ENCODE data around the gene TMEM141.
A peak's percentile ranks its signal among the peaks of the same experiment; 100 is the strongest.
"Not testable (repeated sequence)": the region's sequence is repeated elsewhere in the genome, so short reads cannot be mapped to it uniquely, and the experiment has no call there.

TMEM141 gene

DNA sequence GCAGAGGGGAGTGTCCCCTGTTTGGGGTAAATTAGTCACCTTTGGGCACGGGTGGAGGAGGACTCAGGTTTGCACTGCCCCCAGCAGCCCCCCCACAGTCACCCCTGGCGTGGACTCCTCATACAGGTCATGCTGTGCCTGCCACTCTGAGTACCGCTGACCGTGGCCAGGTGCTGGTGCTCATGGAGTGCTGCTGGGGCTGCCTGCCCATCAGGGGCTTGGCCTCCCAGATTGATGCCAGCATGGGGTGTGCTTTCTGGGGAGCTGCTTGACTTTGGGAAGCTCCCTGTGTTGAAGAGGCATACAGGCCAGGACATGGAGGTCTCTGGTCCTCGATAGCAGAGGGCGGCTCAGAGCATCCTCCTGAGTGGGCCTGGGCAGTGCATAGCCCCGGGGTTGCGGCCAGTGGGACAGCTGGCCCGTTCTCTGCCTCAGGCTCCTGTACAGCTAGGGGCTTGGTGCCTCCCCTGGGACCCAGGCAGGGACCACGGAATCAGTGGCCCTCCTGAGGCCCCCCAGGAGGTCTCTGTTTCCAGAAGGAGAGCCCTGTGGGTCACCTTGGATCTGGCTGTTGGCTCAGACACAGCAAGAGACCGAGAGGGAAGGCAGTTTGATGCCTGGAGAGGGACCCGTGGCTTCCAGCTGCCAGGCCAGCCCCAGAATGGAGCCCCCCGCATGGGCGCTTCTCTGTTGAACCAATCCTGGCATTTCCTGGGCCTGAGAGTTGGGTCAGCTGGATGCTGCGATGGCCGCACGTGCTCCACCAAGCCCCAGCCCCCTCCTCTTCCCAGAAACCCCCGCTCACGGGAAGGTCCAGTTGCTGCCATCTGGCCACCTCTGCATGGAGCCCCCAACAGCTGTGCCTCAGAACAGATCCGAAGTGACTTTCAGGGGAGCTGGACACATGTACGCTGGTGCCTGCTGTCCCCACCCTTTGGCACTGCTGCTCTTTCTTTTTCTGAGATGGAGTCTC is 45.1 kb downstream of the TMEM141 start:
- DNase-seq, result no peak

DNA sequence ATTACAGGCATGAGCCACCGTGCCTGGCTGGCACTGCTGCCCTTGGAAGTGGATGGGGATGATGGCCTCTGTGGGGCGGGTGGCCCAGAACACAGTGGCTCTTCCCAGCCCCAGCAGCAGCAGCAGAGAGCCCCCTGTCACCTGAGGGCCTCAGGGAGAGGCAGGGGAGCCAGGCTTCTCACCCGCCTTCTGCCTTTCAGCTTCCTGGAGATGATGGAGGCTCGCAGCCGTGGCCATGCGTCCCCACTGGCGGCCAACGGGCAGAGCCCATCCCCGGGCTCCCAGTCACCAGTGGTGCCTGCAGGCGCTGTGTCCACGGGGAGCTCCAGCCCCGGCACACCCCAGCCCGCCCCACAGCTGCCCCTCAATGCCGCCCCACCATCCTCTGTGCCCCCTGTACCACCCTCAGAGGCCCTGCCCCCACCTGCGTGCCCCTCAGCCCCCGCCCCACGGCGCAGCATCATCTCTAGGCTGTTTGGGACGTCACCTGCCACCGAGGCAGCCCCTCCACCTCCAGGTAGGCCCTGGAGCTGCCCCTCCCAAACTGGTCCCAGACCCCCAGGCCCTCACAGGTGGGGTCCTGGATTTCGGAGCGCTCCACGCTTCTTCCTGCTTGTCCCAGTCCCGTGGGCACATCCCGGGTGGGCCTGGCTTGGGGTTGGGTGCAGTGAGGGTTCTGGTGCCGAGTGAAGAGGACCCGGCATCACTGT is 46.2 kb downstream of the TMEM141 start:
- no peak for DNase-seq

DNA sequence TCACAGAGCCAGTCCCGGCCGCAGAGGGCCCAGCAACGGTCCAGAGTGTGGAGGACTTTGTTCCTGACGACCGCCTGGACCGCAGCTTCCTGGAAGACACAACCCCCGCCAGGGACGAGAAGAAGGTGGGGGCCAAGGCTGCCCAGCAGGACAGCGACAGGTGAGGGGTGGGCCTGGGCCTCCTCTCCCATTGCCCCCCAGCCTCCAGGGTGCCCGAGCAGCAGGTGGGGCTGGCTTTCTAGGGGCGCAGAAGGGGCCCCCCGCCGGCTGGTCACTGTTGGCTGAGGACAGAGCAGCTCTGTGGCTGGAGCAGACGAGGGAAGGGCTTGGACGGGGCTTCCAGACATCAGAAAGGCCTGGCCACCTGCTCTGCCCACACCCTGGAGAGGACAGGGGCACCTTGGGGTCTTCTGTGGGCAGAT is 46.7 kb downstream of the TMEM141 start:
- DNase-seq, result not testable (repeated sequence)

DNA sequence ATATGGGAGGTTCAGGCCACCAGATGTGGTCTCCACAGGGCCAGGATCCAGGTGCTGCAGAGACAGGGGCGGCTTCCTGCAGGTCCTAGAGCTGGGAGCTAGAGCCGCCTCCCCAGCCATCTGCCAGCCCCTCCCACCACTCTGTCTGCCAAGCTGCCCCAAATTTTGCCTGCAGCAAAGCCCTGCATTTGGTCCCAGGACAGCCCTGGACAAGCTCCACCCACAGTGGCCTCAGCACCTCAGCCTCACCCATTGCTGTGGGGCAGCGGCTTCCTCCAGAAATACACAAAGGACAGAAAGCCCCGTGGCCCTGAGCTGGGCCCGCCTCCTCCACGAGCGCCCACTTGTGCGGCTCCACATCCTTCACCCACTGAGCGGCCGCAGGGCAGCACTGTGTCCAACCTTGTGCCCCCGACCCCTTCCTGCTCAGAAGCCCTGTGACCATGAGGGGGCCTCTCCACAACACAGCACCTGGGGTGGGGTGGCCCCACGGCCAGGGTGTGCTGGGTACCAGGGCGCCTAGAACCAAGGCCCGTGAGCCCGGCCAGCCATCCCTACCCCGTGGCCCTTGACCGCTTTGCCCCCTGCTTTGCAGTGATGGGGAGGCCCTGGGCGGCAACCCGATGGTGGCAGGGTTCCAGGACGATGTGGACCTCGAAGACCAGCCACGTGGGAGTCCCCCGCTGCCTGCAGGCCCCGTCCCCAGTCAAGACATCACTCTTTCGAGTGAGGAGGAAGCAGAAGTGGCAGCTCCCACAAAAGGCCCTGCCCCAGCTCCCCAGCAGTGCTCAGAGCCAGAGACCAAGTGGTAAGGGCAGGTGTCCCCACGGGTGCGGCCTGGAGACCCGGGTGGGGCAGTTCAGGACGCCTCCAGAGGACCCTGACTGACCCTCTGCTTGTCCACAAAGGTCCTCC is 47.4 kb downstream of the TMEM141 start:
- DNase-seq, result peak; percentile 39

- no peak for DNase-seq
Observed at GRCh38 chr9:136839229-136840139, 48.3 kb downstream of the TMEM141 start.

DNA sequence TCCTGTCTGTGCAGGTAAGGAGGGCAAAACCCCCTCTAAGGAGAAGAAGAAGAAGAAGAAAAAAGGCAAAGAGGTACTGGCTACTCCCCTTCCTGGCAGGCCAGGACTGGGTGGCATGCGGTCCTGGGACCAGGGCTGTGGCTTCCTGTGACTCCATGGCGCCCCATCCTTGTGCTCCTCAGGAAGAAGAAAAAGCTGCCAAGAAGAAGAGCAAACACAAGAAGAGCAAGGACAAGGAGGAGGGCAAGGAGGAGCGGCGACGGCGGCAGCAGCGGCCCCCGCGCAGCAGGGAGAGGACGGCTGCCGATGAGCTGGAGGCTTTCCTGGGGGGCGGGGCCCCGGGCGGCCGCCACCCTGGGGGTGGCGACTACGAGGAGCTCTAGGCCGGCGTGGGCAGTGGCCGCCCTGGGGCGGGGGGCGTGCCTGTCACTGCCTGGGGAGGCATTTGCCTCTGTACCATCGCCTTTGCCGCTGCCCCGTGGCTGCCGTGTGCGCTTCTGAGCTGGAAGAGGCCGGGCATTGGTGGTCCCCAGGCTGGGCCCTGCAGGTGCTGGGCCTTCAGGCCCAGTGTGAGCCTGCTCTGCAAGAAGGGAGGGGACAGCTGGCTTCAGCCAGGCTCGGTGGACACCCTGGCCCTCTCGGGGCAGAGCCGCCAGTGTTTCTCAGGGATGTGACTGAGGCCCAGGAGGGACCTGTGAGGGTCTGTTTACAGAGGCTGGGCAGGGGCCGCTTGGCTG is 49.2 kb downstream of the TMEM141 start:
- peak; percentile 49 for DNase-seq

DNA sequence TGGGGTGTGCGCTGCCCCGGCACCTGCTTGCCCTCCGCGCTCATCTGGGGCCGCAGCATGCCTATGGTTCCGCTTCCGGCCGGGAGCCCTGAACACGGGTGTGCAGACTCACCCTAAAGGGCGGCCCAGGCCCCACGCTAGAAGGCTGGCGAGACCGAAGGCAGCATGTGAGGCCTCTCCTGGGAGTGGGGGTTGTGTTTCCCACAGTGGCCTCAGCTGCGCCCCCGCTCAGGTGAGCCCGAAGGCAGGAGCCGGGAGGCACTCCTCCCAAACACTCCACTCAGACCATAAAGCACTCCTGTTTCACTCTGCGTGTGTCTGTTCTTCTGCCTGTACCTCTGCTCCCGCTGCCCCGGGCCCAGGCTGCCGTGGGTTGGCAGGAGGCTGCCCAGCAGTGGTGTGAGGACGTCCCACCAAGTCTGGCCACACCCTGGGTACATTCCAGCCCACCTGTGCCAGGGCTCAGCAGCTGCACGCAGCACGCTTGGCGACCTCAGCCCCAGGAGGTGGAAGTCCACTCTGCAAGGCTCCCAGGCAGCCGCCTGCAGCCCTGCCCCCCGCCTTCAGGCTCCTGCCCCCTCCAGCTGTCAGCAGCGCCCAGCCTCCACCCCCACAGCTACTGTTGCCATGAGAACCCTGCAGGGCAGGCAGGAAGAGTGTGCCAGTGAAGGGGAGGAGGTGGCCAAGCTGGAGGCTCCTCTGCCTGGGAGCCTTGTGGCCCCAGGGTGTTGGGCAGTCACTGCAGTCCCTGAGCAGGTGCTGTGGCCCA is 49.9 kb downstream of the TMEM141 start:
- DNase-seq, result peak; percentile 98

DNA sequence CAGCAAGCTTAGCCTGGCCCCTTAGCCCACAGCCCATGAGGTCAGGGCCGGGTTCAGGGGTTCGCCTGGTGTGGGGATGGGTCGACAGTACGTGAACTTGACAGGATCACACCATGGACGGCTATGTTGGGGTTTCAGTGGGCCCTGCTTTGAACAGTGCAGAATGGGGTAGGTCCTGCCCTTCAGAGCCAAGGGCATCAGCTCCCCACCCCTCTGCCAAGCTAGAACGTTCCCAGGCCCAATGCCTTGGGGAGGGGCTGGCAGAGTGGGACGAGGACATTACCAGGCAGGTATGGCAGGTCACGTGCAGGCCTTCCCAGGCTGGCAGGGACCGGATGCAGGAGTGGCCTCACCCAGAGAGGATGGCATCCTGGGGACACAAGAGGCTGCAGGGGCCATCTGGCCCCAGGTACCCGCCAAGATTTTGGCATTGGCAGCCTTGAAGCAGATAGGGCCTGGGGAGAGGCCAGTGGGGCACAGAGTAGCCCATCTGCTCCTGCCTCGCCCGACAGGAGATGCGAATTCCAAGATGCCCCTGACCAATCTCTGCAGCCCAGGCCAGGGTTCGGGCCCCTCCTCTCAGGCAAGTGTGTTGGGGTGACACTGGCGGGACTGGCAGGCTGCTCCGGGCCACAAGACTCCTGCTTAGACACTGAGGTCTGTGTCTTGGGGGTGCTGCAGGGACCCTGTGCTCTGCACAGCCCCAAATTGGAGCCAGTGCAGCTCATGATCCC is 50.7 kb downstream of the TMEM141 start:
- DNase-seq, result peak; percentile 87

DNA sequence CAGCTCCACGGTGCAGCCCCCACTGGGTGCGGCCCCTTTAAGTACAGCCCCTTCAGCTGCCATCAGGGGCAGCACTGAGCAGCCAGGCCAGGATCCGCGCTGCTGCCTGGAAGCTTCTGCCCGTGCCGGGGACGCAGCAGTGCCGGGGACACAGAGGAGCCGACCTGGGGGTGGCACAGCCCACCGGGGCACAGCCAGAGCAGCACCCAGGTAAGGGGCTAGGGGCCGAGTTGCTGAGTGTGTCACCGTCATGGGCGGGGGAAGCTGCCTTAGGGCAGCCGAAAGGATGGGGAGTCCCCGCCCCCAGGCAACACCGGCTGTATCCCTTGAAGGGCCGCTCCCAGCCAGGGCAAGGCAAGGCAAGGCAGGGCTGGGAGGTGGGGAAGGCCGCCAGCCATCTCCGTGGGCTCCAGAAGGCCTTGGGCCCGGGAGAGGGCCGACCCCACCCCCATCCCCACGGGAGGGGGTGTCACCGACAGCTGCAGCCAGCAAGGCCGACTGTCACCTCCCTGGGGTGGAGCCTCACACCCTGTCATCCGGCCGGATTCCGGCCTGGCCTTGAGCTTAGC is 51.3 kb downstream of the TMEM141 start, which contains the start of gene AJM1:
Gene AJM1 (plus strand): TSS at position 99 of the 569 bp plus-strand sequence. CDS start 1,937 bp downstream, outside the sequence.
- peak; percentile 86 for DNase-seq

All from NCI-H69 (cell line).